ENCODE results near the gene BPHL.
"Not testable (repeated sequence)": the region's sequence is repeated elsewhere in the genome, so short reads cannot be mapped to it uniquely, and the experiment has no call there.

The BPHL gene

GRCh38 chr6:3156184-3157130, 37.9 kb downstream of the BPHL start:
- not testable (repeated sequence) for DNase-seq (ENCODE audit: low read depth)

- peak; percentile 76 for DNase-seq (ENCODE audit: low read depth)
Measured at GRCh38 chr6:3157131-3157933, 38.8 kb downstream of the BPHL start, which contains the start of gene TUBB2A. Gene TUBB2A, minus strand, starts transcription at chr6:3157544. Its CDS starts 81 bp downstream, at chr6:3157463.

- DNase-seq (ENCODE audit: low read depth) = peak; percentile 40
Measured at GRCh38 chr6:3159805-3160781, 41.6 kb downstream of the BPHL start.

GRCh38 chr6:3162067-3162497, 43.6 kb downstream of the BPHL start:
- no peak for DNase-seq (ENCODE audit: low read depth)

GRCh38 chr6:3162565-3163247, 44.2 kb downstream of the BPHL start:
- no peak for DNase-seq (ENCODE audit: low read depth)

GRCh38 chr6:3163248-3163594, 44.7 kb downstream of the BPHL start:
- no peak for DNase-seq (ENCODE audit: low read depth)

GRCh38 chr6:3164388-3164787, 45.9 kb downstream of the BPHL start:
- DNase-seq (ENCODE audit: low read depth) = no peak

- no peak for DNase-seq (ENCODE audit: low read depth)
Measured at GRCh38 chr6:3165631-3166534, 47.4 kb downstream of the BPHL start.

- not testable (repeated sequence) for DNase-seq (ENCODE audit: low read depth)
Measured at GRCh38 chr6:3166535-3167225, 48.2 kb downstream of the BPHL start.

GRCh38 chr6:3168046-3168445, 49.5 kb downstream of the BPHL start:
- DNase-seq (ENCODE audit: low read depth) = not testable (repeated sequence)

- not testable (repeated sequence) for DNase-seq (ENCODE audit: low read depth)
Measured at GRCh38 chr6:3170676-3171075, 52.2 kb downstream of the BPHL start.

- not testable (repeated sequence) for DNase-seq (ENCODE audit: low read depth)
Measured at GRCh38 chr6:3171313-3172175, 53.0 kb downstream of the BPHL start.

GRCh38 chr6:3172789-3173188, 54.3 kb downstream of the BPHL start:
- DNase-seq (ENCODE audit: low read depth) = not testable (repeated sequence)

GRCh38 chr6:3173636-3174089, 55.2 kb downstream of the BPHL start:
- DNase-seq (ENCODE audit: low read depth) = not testable (repeated sequence)

GRCh38 chr6:3175715-3176402, 57.3 kb downstream of the BPHL start:
- DNase-seq (ENCODE audit: low read depth) = no peak

- DNase-seq (ENCODE audit: low read depth) = no peak
Measured at GRCh38 chr6:3176562-3177355, 58.2 kb downstream of the BPHL start.

- DNase-seq (ENCODE audit: low read depth) = not testable (repeated sequence)
Measured at GRCh38 chr6:3178666-3179065, 60.2 kb downstream of the BPHL start.
